ENCODE measurements around the gene SYT9.

The SYT9 gene

GRCh38 chr11:7292922-7293321 lies 41.2 kb downstream of the SYT9 start:
- Histone ChIP-seq H3K9ac (ENCODE audit: low read depth in 1 of 2, low read length in 2 of 2) (no peak overlapping the region), H3K4me1 (ENCODE audit: control insufficient read depth in 2 of 2, insufficient read depth in 2 of 2, low read length in 2 of 2) (no peaks in the 10 kb centered on the region), H3K27me3 (ENCODE audit: control insufficient read depth in 2 of 2, insufficient read depth in 2 of 2, low read length in 2 of 2) (no peaks in the 10 kb centered on the region), H3K9me3 (ENCODE audit: control insufficient read depth in 2 of 2, low read length in 2 of 2) (no peaks in the 10 kb centered on the region), H3K4me3 (ENCODE audit: low read length in 2 of 2) (no peak overlapping the region), H3K36me3 (ENCODE audit: control insufficient read depth in 2 of 2, insufficient read depth in 2 of 2, low read length in 2 of 2) (no peaks in the 10 kb centered on the region), H3K27ac (ENCODE audit: low read depth in 2 of 2, low read length in 2 of 2) (no peak overlapping the region)

- Histone ChIP-seq H3K9me3 (ENCODE audit: control insufficient read depth in 2 of 2, low read length in 2 of 2) (no peaks in the 10 kb centered on the region), H3K4me1 (ENCODE audit: control insufficient read depth in 2 of 2, insufficient read depth in 2 of 2, low read length in 2 of 2) (no peaks in the 10 kb centered on the region), H3K27me3 (ENCODE audit: control insufficient read depth in 2 of 2, insufficient read depth in 2 of 2, low read length in 2 of 2) (no peaks in the 10 kb centered on the region), H3K9ac (ENCODE audit: low read depth in 1 of 2, low read length in 2 of 2) (no peak overlapping the region), H3K36me3 (ENCODE audit: control insufficient read depth in 2 of 2, insufficient read depth in 2 of 2, low read length in 2 of 2) (no peaks in the 10 kb centered on the region), H3K4me3 (ENCODE audit: low read length in 2 of 2) (no peak overlapping the region), H3K27ac (ENCODE audit: low read depth in 2 of 2, low read length in 2 of 2) (no peak overlapping the region)
Observed at GRCh38 chr11:7299393-7299792, 47.7 kb downstream of the SYT9 start.

GRCh38 chr11:7300281-7300680 lies 48.6 kb downstream of the SYT9 start:
- H3K27ac ChIP-seq (ENCODE audit: low read depth in 2 of 2, low read length in 2 of 2): no peak overlapping the region
- no peak overlapping the region for H3K9ac ChIP-seq (ENCODE audit: low read depth in 1 of 2, low read length in 2 of 2)
- no peaks in the 10 kb centered on the region for H3K27me3 ChIP-seq (ENCODE audit: control insufficient read depth in 2 of 2, insufficient read depth in 2 of 2, low read length in 2 of 2)
- no peaks in the 10 kb centered on the region for H3K4me1 ChIP-seq (ENCODE audit: control insufficient read depth in 2 of 2, insufficient read depth in 2 of 2, low read length in 2 of 2)
- no peaks in the 10 kb centered on the region for H3K36me3 ChIP-seq (ENCODE audit: control insufficient read depth in 2 of 2, insufficient read depth in 2 of 2, low read length in 2 of 2)
- H3K4me3 ChIP-seq (ENCODE audit: low read length in 2 of 2): no peak overlapping the region
- no peaks in the 10 kb centered on the region for H3K9me3 ChIP-seq (ENCODE audit: control insufficient read depth in 2 of 2, low read length in 2 of 2)

- Histone ChIP-seq H3K4me3 (ENCODE audit: low read length in 2 of 2) (no peak overlapping the region), H3K27me3 (ENCODE audit: control insufficient read depth in 2 of 2, insufficient read depth in 2 of 2, low read length in 2 of 2) (no peaks in the 10 kb centered on the region), H3K27ac (ENCODE audit: low read depth in 2 of 2, low read length in 2 of 2) (no peak overlapping the region), H3K4me1 (ENCODE audit: control insufficient read depth in 2 of 2, insufficient read depth in 2 of 2, low read length in 2 of 2) (no peaks in the 10 kb centered on the region), H3K36me3 (ENCODE audit: control insufficient read depth in 2 of 2, insufficient read depth in 2 of 2, low read length in 2 of 2) (no peaks in the 10 kb centered on the region), H3K9ac (ENCODE audit: low read depth in 1 of 2, low read length in 2 of 2) (no peak overlapping the region), H3K9me3 (ENCODE audit: control insufficient read depth in 2 of 2, low read length in 2 of 2) (no peaks in the 10 kb centered on the region)
Observed at GRCh38 chr11:7303146-7303545, 51.4 kb downstream of the SYT9 start.

GRCh38 chr11:7306900-7307299 lies 55.2 kb downstream of the SYT9 start:
- no peak overlapping the region for H3K9ac ChIP-seq (ENCODE audit: low read depth in 1 of 2, low read length in 2 of 2)
- H3K4me1 ChIP-seq (ENCODE audit: control insufficient read depth in 2 of 2, insufficient read depth in 2 of 2, low read length in 2 of 2): no peaks in the 10 kb centered on the region
- H3K36me3 ChIP-seq (ENCODE audit: control insufficient read depth in 2 of 2, insufficient read depth in 2 of 2, low read length in 2 of 2): no peaks in the 10 kb centered on the region
- no peak overlapping the region for H3K4me3 ChIP-seq (ENCODE audit: low read length in 2 of 2)
- H3K27ac ChIP-seq (ENCODE audit: low read depth in 2 of 2, low read length in 2 of 2): no peak overlapping the region
- H3K9me3 ChIP-seq (ENCODE audit: control insufficient read depth in 2 of 2, low read length in 2 of 2): no peaks in the 10 kb centered on the region
- no peaks in the 10 kb centered on the region for H3K27me3 ChIP-seq (ENCODE audit: control insufficient read depth in 2 of 2, insufficient read depth in 2 of 2, low read length in 2 of 2)

- Histone ChIP-seq H3K36me3 (ENCODE audit: control insufficient read depth in 2 of 2, insufficient read depth in 2 of 2, low read length in 2 of 2) (no peaks in the 10 kb centered on the region), H3K9ac (ENCODE audit: low read depth in 1 of 2, low read length in 2 of 2) (no peak overlapping the region), H3K27ac (ENCODE audit: low read depth in 2 of 2, low read length in 2 of 2) (no peak overlapping the region), H3K4me3 (ENCODE audit: low read length in 2 of 2) (no peak overlapping the region), H3K27me3 (ENCODE audit: control insufficient read depth in 2 of 2, insufficient read depth in 2 of 2, low read length in 2 of 2) (no peaks in the 10 kb centered on the region), H3K9me3 (ENCODE audit: control insufficient read depth in 2 of 2, low read length in 2 of 2) (no peaks in the 10 kb centered on the region), H3K4me1 (ENCODE audit: control insufficient read depth in 2 of 2, insufficient read depth in 2 of 2, low read length in 2 of 2) (no peaks in the 10 kb centered on the region)
Observed at GRCh38 chr11:7307836-7308235, 56.1 kb downstream of the SYT9 start.

GRCh38 chr11:7311903-7312302 lies 60.2 kb downstream of the SYT9 start:
- Histone ChIP-seq H3K9me3 (ENCODE audit: control insufficient read depth in 2 of 2, low read length in 2 of 2) (no peaks in the 10 kb centered on the region), H3K27ac (ENCODE audit: low read depth in 2 of 2, low read length in 2 of 2) (no peak overlapping the region), H3K4me3 (ENCODE audit: low read length in 2 of 2) (no peak overlapping the region), H3K4me1 (ENCODE audit: control insufficient read depth in 2 of 2, insufficient read depth in 2 of 2, low read length in 2 of 2) (no peaks in the 10 kb centered on the region), H3K27me3 (ENCODE audit: control insufficient read depth in 2 of 2, insufficient read depth in 2 of 2, low read length in 2 of 2) (no peaks in the 10 kb centered on the region), H3K36me3 (ENCODE audit: control insufficient read depth in 2 of 2, insufficient read depth in 2 of 2, low read length in 2 of 2) (no peaks in the 10 kb centered on the region), H3K9ac (ENCODE audit: low read depth in 1 of 2, low read length in 2 of 2) (no peak overlapping the region)

GRCh38 chr11:7314811-7315604 lies 63.3 kb downstream of the SYT9 start:
- Histone ChIP-seq H3K4me3 (ENCODE audit: low read length in 2 of 2) (no peak overlapping the region), H3K36me3 (ENCODE audit: control insufficient read depth in 2 of 2, insufficient read depth in 2 of 2, low read length in 2 of 2) (no peaks in the 10 kb centered on the region), H3K9me3 (ENCODE audit: control insufficient read depth in 2 of 2, low read length in 2 of 2) (no peaks in the 10 kb centered on the region)

GRCh38 chr11:7319501-7319900 lies 67.8 kb downstream of the SYT9 start:
- Histone ChIP-seq H3K4me1 (ENCODE audit: control insufficient read depth in 2 of 2, insufficient read depth in 2 of 2, low read length in 2 of 2) (no peaks in the 10 kb centered on the region), H3K4me3 (ENCODE audit: low read length in 2 of 2) (no peak overlapping the region), H3K27me3 (ENCODE audit: control insufficient read depth in 2 of 2, insufficient read depth in 2 of 2, low read length in 2 of 2) (no peaks in the 10 kb centered on the region), H3K27ac (ENCODE audit: low read depth in 2 of 2, low read length in 2 of 2) (no peak overlapping the region), H3K36me3 (ENCODE audit: control insufficient read depth in 2 of 2, insufficient read depth in 2 of 2, low read length in 2 of 2) (no peaks in the 10 kb centered on the region), H3K9me3 (ENCODE audit: control insufficient read depth in 2 of 2, low read length in 2 of 2) (no peaks in the 10 kb centered on the region), H3K9ac (ENCODE audit: low read depth in 1 of 2, low read length in 2 of 2) (no peak overlapping the region)

More at GRCh38 chr11:7314811-7315604, 63.3 kb downstream of the SYT9 start:
- no peak overlapping the region for H3K27ac ChIP-seq (ENCODE audit: low read depth in 2 of 2, low read length in 2 of 2)
- H3K27me3 ChIP-seq (ENCODE audit: control insufficient read depth in 2 of 2, insufficient read depth in 2 of 2, low read length in 2 of 2): no peaks in the 10 kb centered on the region
- H3K9ac ChIP-seq (ENCODE audit: low read depth in 1 of 2, low read length in 2 of 2): no peak overlapping the region
- no peaks in the 10 kb centered on the region for H3K4me1 ChIP-seq (ENCODE audit: control insufficient read depth in 2 of 2, insufficient read depth in 2 of 2, low read length in 2 of 2)

- H3K9ac ChIP-seq (ENCODE audit: low read depth in 1 of 2, low read length in 2 of 2): no peak overlapping the region
- H3K27ac ChIP-seq (ENCODE audit: low read depth in 2 of 2, low read length in 2 of 2): no peak overlapping the region
- no peaks in the 10 kb centered on the region for H3K36me3 ChIP-seq (ENCODE audit: control insufficient read depth in 2 of 2, insufficient read depth in 2 of 2, low read length in 2 of 2)
- no peaks in the 10 kb centered on the region for H3K9me3 ChIP-seq (ENCODE audit: control insufficient read depth in 2 of 2, low read length in 2 of 2)
- no peaks in the 10 kb centered on the region for H3K4me1 ChIP-seq (ENCODE audit: control insufficient read depth in 2 of 2, insufficient read depth in 2 of 2, low read length in 2 of 2)
- no peak overlapping the region for H3K4me3 ChIP-seq (ENCODE audit: low read length in 2 of 2)
- no peaks in the 10 kb centered on the region for H3K27me3 ChIP-seq (ENCODE audit: control insufficient read depth in 2 of 2, insufficient read depth in 2 of 2, low read length in 2 of 2)
Observed at GRCh38 chr11:7320306-7320705, 68.6 kb downstream of the SYT9 start.

Data from mucosa of rectum (tissue), 2 donors.